ENCODE measurements around the gene STOX1.

DNA sequence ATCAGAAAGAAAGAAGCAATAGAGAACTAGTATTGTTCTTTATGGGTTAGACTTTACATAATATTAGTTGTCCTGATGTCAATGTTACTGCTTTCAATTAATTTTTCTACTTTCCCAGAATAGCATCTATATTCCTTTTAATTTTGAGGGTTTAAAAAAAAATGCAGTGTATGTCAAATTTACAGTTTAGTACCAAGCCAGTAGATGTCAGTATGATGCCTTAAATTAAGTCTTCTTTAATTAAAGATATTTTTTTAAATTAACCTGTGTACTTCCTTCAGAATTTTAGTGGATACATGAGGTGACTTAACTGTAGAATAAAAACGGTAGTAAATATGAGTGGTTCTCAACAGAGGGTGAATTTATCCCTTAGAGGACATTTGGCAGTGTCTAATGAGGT, 35.2 kb upstream of the STOX1 start:
- TF ChIP-seq POLR2AphosphoS5 (IDR thresholded peaks at IDR 0.05; ENCODE audit: low read depth, low read length) (no peak), TAF1 (IDR thresholded peaks at IDR 0.05; ENCODE audit: borderline replicate concordance, insufficient read depth, low read length) (no peak)
- TF ChIP-seq, protein P1, sequence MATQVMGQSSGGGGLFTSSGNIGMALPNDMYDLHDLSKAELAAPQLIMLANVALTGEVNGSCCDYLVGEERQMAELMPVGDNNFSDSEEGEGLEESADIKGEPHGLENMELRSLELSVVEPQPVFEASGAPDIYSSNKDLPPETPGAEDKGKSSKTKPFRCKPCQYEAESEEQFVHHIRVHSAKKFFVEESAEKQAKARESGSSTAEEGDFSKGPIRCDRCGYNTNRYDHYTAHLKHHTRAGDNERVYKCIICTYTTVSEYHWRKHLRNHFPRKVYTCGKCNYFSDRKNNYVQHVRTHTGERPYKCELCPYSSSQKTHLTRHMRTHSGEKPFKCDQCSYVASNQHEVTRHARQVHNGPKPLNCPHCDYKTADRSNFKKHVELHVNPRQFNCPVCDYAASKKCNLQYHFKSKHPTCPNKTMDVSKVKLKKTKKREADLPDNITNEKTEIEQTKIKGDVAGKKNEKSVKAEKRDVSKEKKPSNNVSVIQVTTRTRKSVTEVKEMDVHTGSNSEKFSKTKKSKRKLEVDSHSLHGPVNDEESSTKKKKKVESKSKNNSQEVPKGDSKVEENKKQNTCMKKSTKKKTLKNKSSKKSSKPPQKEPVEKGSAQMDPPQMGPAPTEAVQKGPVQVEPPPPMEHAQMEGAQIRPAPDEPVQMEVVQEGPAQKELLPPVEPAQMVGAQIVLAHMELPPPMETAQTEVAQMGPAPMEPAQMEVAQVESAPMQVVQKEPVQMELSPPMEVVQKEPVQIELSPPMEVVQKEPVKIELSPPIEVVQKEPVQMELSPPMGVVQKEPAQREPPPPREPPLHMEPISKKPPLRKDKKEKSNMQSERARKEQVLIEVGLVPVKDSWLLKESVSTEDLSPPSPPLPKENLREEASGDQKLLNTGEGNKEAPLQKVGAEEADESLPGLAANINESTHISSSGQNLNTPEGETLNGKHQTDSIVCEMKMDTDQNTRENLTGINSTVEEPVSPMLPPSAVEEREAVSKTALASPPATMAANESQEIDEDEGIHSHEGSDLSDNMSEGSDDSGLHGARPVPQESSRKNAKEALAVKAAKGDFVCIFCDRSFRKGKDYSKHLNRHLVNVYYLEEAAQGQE (IDR thresholded peaks at IDR 0.05; ENCODE audit: insufficient read depth in 1 of 2, low read depth in 2 of 2, low read length in 2 of 2) = no peak
